Hepatocyte (in vitro differentiated cells): ENCODE results near the gene KRTAP16-1.

ENCODE experiments used
- EZH2 ChIP-seq: fragments of 200-600 bp; sonication (generic); IDR thresholded peaks from 2 replicates; pipeline ENCODE4 v1.6.1; 2016; ENCODE audit warnings: antibody characterized with exemption, mild to moderate bottlenecking, borderline replicate concordance
- EZH2phosphoT487 ChIP-seq: fragments of 200-600 bp; sonication (generic); IDR thresholded peaks from one replicate; pipeline ENCODE4 v1.6.1; 2018; ENCODE audit warnings: antibody characterized with exemption, mild to moderate bottlenecking, low read depth, moderate library complexity; ENCODE audit not compliant: unreplicated experiment, severe bottlenecking
- TF ChIP-seq, protein P1 (sequence below): fragments of 200-600 bp; sonication (generic); IDR thresholded peaks from 2 replicates; pipeline ENCODE4 v1.5.1; 2016; ENCODE audit warnings: antibody characterized with exemption, mild to moderate bottlenecking; ENCODE audit not compliant: poor library complexity

DNA sequence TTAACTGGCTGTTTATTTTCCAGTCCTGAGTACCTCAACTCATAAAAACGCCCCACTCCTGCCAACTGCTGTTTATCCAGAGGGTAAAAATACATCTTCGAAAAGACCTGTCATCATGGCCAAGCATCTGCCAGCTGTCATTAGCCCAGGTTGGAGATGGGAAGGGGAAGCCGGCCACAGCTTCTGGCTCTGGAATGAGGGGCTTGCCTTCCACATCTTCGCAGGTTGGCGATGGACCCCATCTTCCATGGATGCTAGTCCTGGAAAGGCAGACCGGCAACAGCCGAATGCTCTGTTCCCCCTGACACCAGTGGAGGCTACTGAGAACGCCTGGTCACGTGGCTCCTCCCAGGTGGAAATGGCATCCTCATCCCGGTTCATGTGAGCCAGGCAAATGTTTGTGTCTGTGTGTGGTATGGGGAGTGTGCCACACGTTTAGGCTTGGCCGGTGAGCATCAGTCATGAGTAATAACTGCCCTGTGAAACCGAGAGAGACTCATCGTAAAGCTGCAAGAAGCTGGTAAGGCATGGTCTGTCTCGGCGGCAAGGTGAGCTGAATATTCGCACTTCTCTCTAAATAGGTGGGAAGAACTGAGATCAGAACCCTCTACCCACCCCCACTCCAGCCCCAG, 6.8 kb upstream of the KRTAP16-1 start:
- TF ChIP-seq, protein P1, sequence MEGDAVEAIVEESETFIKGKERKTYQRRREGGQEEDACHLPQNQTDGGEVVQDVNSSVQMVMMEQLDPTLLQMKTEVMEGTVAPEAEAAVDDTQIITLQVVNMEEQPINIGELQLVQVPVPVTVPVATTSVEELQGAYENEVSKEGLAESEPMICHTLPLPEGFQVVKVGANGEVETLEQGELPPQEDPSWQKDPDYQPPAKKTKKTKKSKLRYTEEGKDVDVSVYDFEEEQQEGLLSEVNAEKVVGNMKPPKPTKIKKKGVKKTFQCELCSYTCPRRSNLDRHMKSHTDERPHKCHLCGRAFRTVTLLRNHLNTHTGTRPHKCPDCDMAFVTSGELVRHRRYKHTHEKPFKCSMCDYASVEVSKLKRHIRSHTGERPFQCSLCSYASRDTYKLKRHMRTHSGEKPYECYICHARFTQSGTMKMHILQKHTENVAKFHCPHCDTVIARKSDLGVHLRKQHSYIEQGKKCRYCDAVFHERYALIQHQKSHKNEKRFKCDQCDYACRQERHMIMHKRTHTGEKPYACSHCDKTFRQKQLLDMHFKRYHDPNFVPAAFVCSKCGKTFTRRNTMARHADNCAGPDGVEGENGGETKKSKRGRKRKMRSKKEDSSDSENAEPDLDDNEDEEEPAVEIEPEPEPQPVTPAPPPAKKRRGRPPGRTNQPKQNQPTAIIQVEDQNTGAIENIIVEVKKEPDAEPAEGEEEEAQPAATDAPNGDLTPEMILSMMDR: no peak
- no peak for TF ChIP-seq EZH2phosphoT487
- TF ChIP-seq EZH2: no peak
